Measurements from ENCODE around the gene KRTAP20-3. TPM values are rescaled to one million over a fixed set of nuclear protein-coding genes. Genes with fewer than 3 reads are reported as not detected.

Gene KRTAP20-3
- total RNA-seq, 1 experiment from 2014 or later: not detected

DNA sequence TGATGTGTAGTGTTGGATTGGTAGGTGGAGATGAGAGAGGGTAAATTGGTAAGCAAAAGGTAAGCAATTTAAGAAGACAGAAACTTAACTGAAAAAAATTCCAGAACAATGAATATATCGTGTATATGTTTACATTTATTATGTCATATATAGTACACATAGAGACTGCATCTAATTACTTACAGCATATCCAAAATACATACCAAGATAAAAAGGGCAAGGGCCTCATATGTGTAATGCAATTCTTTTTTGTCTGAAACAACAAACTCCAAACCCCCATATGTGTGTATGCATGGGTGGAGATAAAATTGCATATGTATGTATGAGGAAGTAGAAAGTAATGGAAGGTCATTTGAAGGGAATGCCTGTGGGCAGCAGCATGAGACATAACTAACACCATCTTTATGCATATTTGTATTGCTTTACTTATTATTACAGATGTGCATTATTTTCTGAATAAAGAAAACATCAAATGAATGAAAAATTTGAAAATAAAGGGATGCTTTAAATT, 4.3 kb downstream of the KRTAP20-3 start:
- RAD21 ChIA-PET (ENCODE audit: low non-redundant PET in 1 of 2, low total read pairs in 2 of 2, uncharacterized antibody in 2 of 2, unreplicated experiment in 2 of 2): no interaction called here
- no TSS peak for BruUV-seq (replicated peaks)
- CTCF ChIA-PET: no interaction called here
- Histone ChIP-seq H3K4me3 (replicated peaks in 1 of 2; ENCODE audit: low read depth in 1 of 2, low read length in 2 of 2) (no peak overlapping the region), H3K27ac (ENCODE audit: low read depth, low read length) (no peak overlapping the region), H3K79me2 (ENCODE audit: insufficient read depth, low read length) (no peaks in the 10 kb centered on the region), H3K36me3 (ENCODE audit: control insufficient read depth in 1 of 2, insufficient read depth in 2 of 2, low read length in 2 of 2) (no peaks in the 10 kb centered on the region), H3K9me2 (ENCODE audit: insufficient read depth) (no peaks in the 10 kb centered on the region), H3K4me2 (ENCODE audit: low read length) (no peak overlapping the region), H3K4me1 (ENCODE audit: control insufficient read depth in 1 of 2, insufficient read depth in 2 of 2, low read length in 2 of 2) (no peaks in the 10 kb centered on the region), H3K27me3 (ENCODE audit: insufficient read depth, low read length) (no peaks in the 10 kb centered on the region), H3K9me3 (ENCODE audit: control insufficient read depth in 1 of 2, insufficient read depth in 1 of 2, low read depth in 1 of 2, low read length in 2 of 2) (peaks cover 9 to 18% of the 10 kb centered on the region in 2 experiments; a peak in 2 of 4 replicates), H2AFZ (ENCODE audit: low read depth, low read length, poor library complexity, severe bottlenecking) (no peak overlapping the region), H3K9ac (ENCODE audit: low read length) (no peak overlapping the region), H4K20me1 (ENCODE audit: insufficient read depth) (no peaks in the 10 kb centered on the region)
- intact Hi-C loops (cut with micrococcal nuclease): no loop called here
- POLR2A ChIA-PET: no interaction called here
- ATAC-seq (no peak), DNase-seq (ENCODE audit: low read depth, low spot score) (no peak)
- TF ChIP-seq POLR2A (IDR thresholded peaks at IDR 0.05; ENCODE audit: borderline replicate concordance, extremely low read depth, insufficient read depth, insufficient read length) (no peak), CBX3 (IDR thresholded peaks at IDR 0.05; ENCODE audit: low read depth) (no peak), EZH2phosphoT487 (IDR thresholded peaks at IDR 0.05; ENCODE audit: borderline replicate concordance) (no peak), TCF7L2 (IDR thresholded peaks at IDR 0.05; ENCODE audit: borderline replicate concordance, extremely low read depth, insufficient read depth, insufficient read length) (no peak), ZFX (IDR thresholded peaks at IDR 0.05) (no peak), EGR1 (IDR thresholded peaks at IDR 0.05; ENCODE audit: low read depth) (no peak), ZNF274 (IDR thresholded peaks at IDR 0.05; ENCODE audit: low read depth, low read length) (no peak), POLR2AphosphoS5 (IDR thresholded peaks at IDR 0.05; ENCODE audit: low read depth, low read length) (no peak)
- TF ChIP-seq, protein P1, sequence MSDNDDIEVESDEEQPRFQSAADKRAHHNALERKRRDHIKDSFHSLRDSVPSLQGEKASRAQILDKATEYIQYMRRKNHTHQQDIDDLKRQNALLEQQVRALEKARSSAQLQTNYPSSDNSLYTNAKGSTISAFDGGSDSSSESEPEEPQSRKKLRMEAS (IDR thresholded peaks at IDR 0.05): no peak

DNA sequence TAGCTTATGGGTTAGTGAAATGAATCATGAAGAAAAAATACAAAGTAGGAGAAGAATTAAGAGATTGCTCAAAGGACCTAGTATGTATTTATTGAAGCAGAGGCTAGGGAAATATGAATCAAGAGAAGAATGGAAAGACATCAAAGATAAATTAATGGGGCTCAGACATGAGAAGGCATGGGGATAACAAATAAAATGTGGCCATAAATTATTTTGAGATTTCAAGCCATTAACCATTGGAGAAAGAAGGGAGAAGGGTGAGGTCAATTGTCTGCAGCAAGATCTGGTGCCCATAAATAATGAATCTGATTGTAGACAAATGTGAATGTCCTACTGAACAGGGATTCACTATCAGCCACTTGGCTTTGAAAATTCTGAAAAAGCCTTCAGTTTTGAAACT, 10.2 kb downstream of the KRTAP20-3 start:
- DNase-seq (ENCODE audit: low read depth, low spot score): no peak
- H3K27me3 ChIP-seq (ENCODE audit: insufficient read depth, low read length): no peaks in the 10 kb centered on the region
- no peak overlapping the region for H3K4me3 ChIP-seq (replicated peaks in 1 of 2; ENCODE audit: low read depth in 1 of 2, low read length in 2 of 2)
- no peak overlapping the region for H2AFZ ChIP-seq (ENCODE audit: low read depth, low read length, poor library complexity, severe bottlenecking)
- H3K9ac ChIP-seq (ENCODE audit: low read length): no peak overlapping the region
- H3K9me2 ChIP-seq (ENCODE audit: insufficient read depth): no peaks in the 10 kb centered on the region
- no peaks in the 10 kb centered on the region for H3K4me1 ChIP-seq (ENCODE audit: control insufficient read depth in 1 of 2, insufficient read depth in 2 of 2, low read length in 2 of 2)
- no peak overlapping the region for H3K27ac ChIP-seq (ENCODE audit: low read depth, low read length)
- no TSS peak for BruUV-seq (replicated peaks)
- H3K36me3 ChIP-seq (ENCODE audit: control insufficient read depth in 1 of 2, insufficient read depth in 2 of 2, low read length in 2 of 2): no peaks in the 10 kb centered on the region
- ChIA-PET CTCF (no interaction called here), RAD21 (ENCODE audit: low non-redundant PET in 1 of 2, low total read pairs in 2 of 2, uncharacterized antibody in 2 of 2, unreplicated experiment in 2 of 2) (no interaction called here), POLR2A (no interaction called here)
- H3K4me2 ChIP-seq (ENCODE audit: low read length): no peak overlapping the region
- intact Hi-C loops (cut with micrococcal nuclease): no loop called here
- H3K79me2 ChIP-seq (ENCODE audit: insufficient read depth, low read length): no peaks in the 10 kb centered on the region
- TF ChIP-seq, protein P2, sequence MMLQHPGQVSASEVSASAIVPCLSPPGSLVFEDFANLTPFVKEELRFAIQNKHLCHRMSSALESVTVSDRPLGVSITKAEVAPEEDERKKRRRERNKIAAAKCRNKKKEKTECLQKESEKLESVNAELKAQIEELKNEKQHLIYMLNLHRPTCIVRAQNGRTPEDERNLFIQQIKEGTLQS (IDR thresholded peaks at IDR 0.05): no peak
- no peak for ATAC-seq
- H4K20me1 ChIP-seq (ENCODE audit: insufficient read depth): no peaks in the 10 kb centered on the region
- peaks cover 17 to 18% of the 10 kb centered on the region in 2 experiments; a peak in 3 of 4 replicates for H3K9me3 ChIP-seq (ENCODE audit: control insufficient read depth in 1 of 2, insufficient read depth in 1 of 2, low read depth in 1 of 2, low read length in 2 of 2)

Data from HCT116 (cell line).